GM19438 (cell line): ENCODE measurements around the gene ARL2.
"Not testable (repeated sequence)": the region's sequence is repeated elsewhere in the genome, so short reads cannot be mapped to it uniquely, and the experiment has no call there.

Source experiments
- ATAC-seq: cut with Tn5 transposase; IDR thresholded peaks from one replicate; pipeline ENCODE4 v1.9.1; 2021; ENCODE audit warnings: low read depth; ENCODE audit not compliant: unreplicated experiment

ARL2 gene

GRCh38 chr11:65013888-65014725 lies at the start of gene ARL2:
ARL2 (plus strand) TSS chr11:65014160; CDS start chr11:65014208, 48 bp downstream.
- ATAC-seq = peak; percentile 75

GRCh38 chr11:64967375-64967774 lies 46.6 kb upstream of the ARL2 start:
- no peak for ATAC-seq

- ATAC-seq = no peak
Observed at GRCh38 chr11:64969209-64969608, 44.8 kb upstream of the ARL2 start.

GRCh38 chr11:64970731-64971151 lies 43.2 kb upstream of the ARL2 start:
- no peak for ATAC-seq

GRCh38 chr11:64971421-64972233 lies 42.3 kb upstream of the ARL2 start, which contains the start of gene MAJIN:
MAJIN (minus strand) TSS chr11:64972108; CDS start chr11:64959405, 12,703 bp downstream.
- ATAC-seq = peak; percentile 72

- ATAC-seq = no peak
Observed at GRCh38 chr11:64974124-64974523, 39.8 kb upstream of the ARL2 start.

GRCh38 chr11:64976651-64977050 lies 37.3 kb upstream of the ARL2 start:
- ATAC-seq = no peak

- ATAC-seq = not testable (repeated sequence)
Observed at GRCh38 chr11:64983339-64983738, 30.6 kb upstream of the ARL2 start.

- ATAC-seq = no peak
Observed at GRCh38 chr11:64987998-64988854, 25.7 kb upstream of the ARL2 start.

- no peak for ATAC-seq
Observed at GRCh38 chr11:64989416-64989815, 24.5 kb upstream of the ARL2 start.

GRCh38 chr11:64990222-64990923 lies 23.6 kb upstream of the ARL2 start:
- ATAC-seq = no peak

- no peak for ATAC-seq
Observed at GRCh38 chr11:64994318-64994717, 19.6 kb upstream of the ARL2 start.

- ATAC-seq = no peak
Observed at GRCh38 chr11:64996327-64996709, 17.6 kb upstream of the ARL2 start.

- ATAC-seq = no peak
Observed at GRCh38 chr11:64996710-64997380, 17.1 kb upstream of the ARL2 start, which contains the start of gene BATF2. BATF2 (minus strand) TSS chr11:64996971; CDS start chr11:64996914, 57 bp downstream.

- ATAC-seq = no peak
Observed at GRCh38 chr11:64998141-64998540, 15.8 kb upstream of the ARL2 start.

GRCh38 chr11:64998690-64999431 lies 15.1 kb upstream of the ARL2 start:
- no peak for ATAC-seq

GRCh38 chr11:64999478-64999877 lies 14.5 kb upstream of the ARL2 start:
- ATAC-seq = no peak

- no peak for ATAC-seq
Observed at GRCh38 chr11:65002706-65003105, 11.3 kb upstream of the ARL2 start.

- ATAC-seq = no peak
Observed at GRCh38 chr11:65003282-65003681, 10.7 kb upstream of the ARL2 start.
